ENCODE measurements around the gene CITED4. TPM values are rescaled to one million over a fixed set of nuclear protein-coding genes. Genes with fewer than 3 reads are reported as not detected.

The CITED4 gene
- total and polyA plus RNA-seq, 11 donors = 3.2 to 49.5 (median 29.2) TPM

- 92 to 98% (median 95%) methylated on average over 2 of the region's 2 CpGs for WGBS, 4 donors
- H3K4me3 ChIP-seq = no peak overlapping the region
- peak overlapping the region in 7 of 12 donors; percentile 2 to 64 (median 47) for H3K27ac ChIP-seq
- intact Hi-C loops (cut with DNase I) = loop anchor here in 1 of 10 donors (10.0 kb wide), 1 partner anchor 168 kb away; no protein-coding TSS in a partner anchor
- ATAC-seq (no peak), DNase-seq (no peak)
- H3K36me3 ChIP-seq = no peaks in the 10 kb centered on the region
- H3K9me3 ChIP-seq = peaks cover 0 to 12% (median 0%) of the 10 kb centered on the region in 12 donors
- peaks cover 0 to 32% (median 11%) of the 10 kb centered on the region in 12 donors for H3K4me1 ChIP-seq
- TF ChIP-seq, protein P1, sequence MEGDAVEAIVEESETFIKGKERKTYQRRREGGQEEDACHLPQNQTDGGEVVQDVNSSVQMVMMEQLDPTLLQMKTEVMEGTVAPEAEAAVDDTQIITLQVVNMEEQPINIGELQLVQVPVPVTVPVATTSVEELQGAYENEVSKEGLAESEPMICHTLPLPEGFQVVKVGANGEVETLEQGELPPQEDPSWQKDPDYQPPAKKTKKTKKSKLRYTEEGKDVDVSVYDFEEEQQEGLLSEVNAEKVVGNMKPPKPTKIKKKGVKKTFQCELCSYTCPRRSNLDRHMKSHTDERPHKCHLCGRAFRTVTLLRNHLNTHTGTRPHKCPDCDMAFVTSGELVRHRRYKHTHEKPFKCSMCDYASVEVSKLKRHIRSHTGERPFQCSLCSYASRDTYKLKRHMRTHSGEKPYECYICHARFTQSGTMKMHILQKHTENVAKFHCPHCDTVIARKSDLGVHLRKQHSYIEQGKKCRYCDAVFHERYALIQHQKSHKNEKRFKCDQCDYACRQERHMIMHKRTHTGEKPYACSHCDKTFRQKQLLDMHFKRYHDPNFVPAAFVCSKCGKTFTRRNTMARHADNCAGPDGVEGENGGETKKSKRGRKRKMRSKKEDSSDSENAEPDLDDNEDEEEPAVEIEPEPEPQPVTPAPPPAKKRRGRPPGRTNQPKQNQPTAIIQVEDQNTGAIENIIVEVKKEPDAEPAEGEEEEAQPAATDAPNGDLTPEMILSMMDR (IDR thresholded peaks at IDR 0.05) = no peak
- no peak for TF ChIP-seq POLR2A (IDR thresholded peaks at IDR 0.05)
- no peaks in the 10 kb centered on the region for H3K27me3 ChIP-seq
Observed at GRCh38 chr1:40876436-40876761, 14.2 kb upstream of the CITED4 start.

DNA sequence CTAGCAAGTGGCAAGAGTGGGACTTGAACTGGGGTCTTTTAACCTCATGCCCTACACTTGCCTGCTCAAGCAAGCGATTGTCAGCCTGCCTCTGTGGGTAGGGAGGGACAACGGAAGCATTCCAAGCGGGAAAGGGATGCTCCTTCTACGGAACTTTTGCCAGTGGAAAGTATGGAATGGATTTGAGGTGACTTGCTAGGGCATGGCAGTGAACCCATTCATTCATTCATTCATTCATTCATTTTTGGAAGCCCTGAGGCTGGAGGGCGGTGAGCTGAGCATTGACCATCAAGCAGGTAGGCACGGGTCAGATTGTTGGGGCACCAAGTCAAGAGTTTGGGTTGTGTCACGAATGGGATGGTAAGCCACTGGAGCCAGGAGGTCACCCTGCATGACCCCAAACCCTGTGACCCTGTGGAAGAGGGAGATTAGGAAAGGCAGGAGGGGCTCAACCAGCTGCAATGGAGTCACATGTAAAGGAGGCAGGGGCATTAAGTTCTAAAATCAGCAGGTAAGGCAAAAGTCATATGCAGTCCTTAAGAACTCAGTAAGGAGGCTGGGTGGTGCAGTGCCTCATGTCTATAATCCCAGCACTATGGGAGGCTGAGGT is 11.8 kb upstream of the CITED4 start:
- Histone ChIP-seq H3K9me3 (peaks cover 0 to 22% (median 6%) of the 10 kb centered on the region in 12 donors), H3K36me3 (no peaks in the 10 kb centered on the region), H3K27me3 (no peaks in the 10 kb centered on the region), H3K4me3 (no peak overlapping the region), H3K4me1 (peaks cover 0 to 32% (median 11%) of the 10 kb centered on the region in 12 donors), H3K27ac (no peak overlapping the region)
- WGBS, 4 donors = 95 to 99% (median 96%) methylated on average over 7 of the region's 7 CpGs
- TF ChIP-seq, protein P1 (IDR thresholded peaks at IDR 0.05) = no peak
- TF ChIP-seq POLR2A (IDR thresholded peaks at IDR 0.05) = no peak
- ATAC-seq (no peak), DNase-seq (no peak)
- intact Hi-C loops (cut with DNase I) = loop anchor here in 2 of 10 donors (5.0 to 10.0 kb wide), 2 partner anchors 68 to 171 kb away; no protein-coding TSS in a partner anchor

- TF ChIP-seq, protein P1 (IDR thresholded peaks at IDR 0.05) = no peak
- peaks cover 0 to 22% (median 6%) of the 10 kb centered on the region in 12 donors for H3K9me3 ChIP-seq
- no peaks in the 10 kb centered on the region for H3K36me3 ChIP-seq
- H3K27me3 ChIP-seq = no peaks in the 10 kb centered on the region
- DNase-seq (no peak), ATAC-seq (no peak)
- 69 to 78% (median 75%) methylated on average over 3 of the region's 3 CpGs for WGBS, 4 donors
- H3K27ac ChIP-seq = no peak overlapping the region
- intact Hi-C loops (cut with DNase I) = loop anchor here in 2 of 10 donors (5.0 to 10.0 kb wide), 2 partner anchors 70 to 173 kb away; no protein-coding TSS in a partner anchor
- no peak overlapping the region for H3K4me3 ChIP-seq
- H3K4me1 ChIP-seq = peaks cover 0 to 20% (median under 1%) of the 10 kb centered on the region in 12 donors
Observed at GRCh38 chr1:40872276-40872675, 10.1 kb upstream of the CITED4 start.

- no peak for DNase-seq
- peaks cover 0 to 10% (median 3%) of the 10 kb centered on the region in 12 donors for H3K9me3 ChIP-seq
- H3K4me3 ChIP-seq = no peak overlapping the region
- no peaks in the 10 kb centered on the region for H3K36me3 ChIP-seq
- no peak for ATAC-seq
- intact Hi-C loops (cut with DNase I) = loop anchor here in 2 of 10 donors (5.0 to 10.0 kb wide), 2 partner anchors 72 to 175 kb away; no protein-coding TSS in a partner anchor
- TF ChIP-seq POLR2A (IDR thresholded peaks at IDR 0.05) = no peak
- TF ChIP-seq, protein P1 (IDR thresholded peaks at IDR 0.05) = no peak
- peaks cover 0 to 5% (median under 1%) of the 10 kb centered on the region in 12 donors for H3K4me1 ChIP-seq
- H3K27me3 ChIP-seq = no peaks in the 10 kb centered on the region
- no peak overlapping the region for H3K27ac ChIP-seq
- 67 to 100% (median 90%) methylated on average over 2 of the region's 2 CpGs for WGBS, 4 donors
Observed at GRCh38 chr1:40870135-40870728, 8.1 kb upstream of the CITED4 start.
